HG02759 (cell line): ENCODE measurements around the gene ENG.
"Not testable (repeated sequence)": the region's sequence is repeated elsewhere in the genome, so short reads cannot be mapped to it uniquely, and the experiment has no call there.

Source experiments
- ATAC-seq: cut with Tn5 transposase; IDR thresholded peaks from one replicate; pipeline ENCODE4 v1.9.1; 2021; ENCODE audit warnings: mild to moderate bottlenecking, moderate library complexity; ENCODE audit not compliant: unreplicated experiment

The ENG gene

GRCh38 chr9:127796225-127796813 is 58.1 kb downstream of the ENG start:
- no peak for ATAC-seq

- ATAC-seq = no peak
These were observed 60.3 kb downstream of the ENG start for GRCh38 chr9:127794001-127794791.

DNA sequence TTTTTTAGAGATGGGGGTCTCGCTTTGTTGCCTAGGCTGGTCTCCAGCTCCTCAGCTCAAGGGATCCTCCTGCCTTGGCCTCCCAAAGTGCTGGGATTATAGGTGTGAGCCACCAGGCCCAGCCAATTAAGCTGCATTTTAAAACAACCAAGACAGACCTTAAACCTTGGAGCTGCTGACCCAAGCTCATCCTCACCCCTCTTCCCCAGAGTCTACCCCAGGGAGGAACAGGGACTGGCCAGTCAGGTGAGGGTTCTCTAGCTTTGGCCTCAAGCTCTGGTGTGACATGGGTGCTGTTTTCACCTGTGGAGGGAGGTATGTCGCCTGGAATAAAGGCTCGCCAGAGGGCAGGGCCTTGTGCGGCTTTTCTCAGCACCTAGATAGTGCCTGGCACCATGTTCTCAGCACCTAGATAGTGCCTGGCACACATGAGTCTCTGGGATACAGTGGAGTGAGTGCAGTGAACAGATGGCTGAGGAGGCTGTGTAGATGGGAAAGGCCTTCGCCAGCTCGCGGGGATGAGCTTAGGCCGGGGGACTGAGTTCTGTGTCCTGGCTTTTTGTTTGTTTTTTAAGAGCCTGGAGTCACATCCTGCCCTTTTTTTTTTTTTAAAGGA is 61.3 kb downstream of the ENG start:
- ATAC-seq = no peak

GRCh38 chr9:127792417-127793031 is 61.9 kb downstream of the ENG start:
- no peak for ATAC-seq

- no peak for ATAC-seq
These were observed 63.4 kb downstream of the ENG start for GRCh38 chr9:127791085-127791484.

- ATAC-seq = no peak
These were observed 64.2 kb downstream of the ENG start for GRCh38 chr9:127790094-127790855.

GRCh38 chr9:127789179-127789578 is 65.3 kb downstream of the ENG start:
- no peak for ATAC-seq

DNA sequence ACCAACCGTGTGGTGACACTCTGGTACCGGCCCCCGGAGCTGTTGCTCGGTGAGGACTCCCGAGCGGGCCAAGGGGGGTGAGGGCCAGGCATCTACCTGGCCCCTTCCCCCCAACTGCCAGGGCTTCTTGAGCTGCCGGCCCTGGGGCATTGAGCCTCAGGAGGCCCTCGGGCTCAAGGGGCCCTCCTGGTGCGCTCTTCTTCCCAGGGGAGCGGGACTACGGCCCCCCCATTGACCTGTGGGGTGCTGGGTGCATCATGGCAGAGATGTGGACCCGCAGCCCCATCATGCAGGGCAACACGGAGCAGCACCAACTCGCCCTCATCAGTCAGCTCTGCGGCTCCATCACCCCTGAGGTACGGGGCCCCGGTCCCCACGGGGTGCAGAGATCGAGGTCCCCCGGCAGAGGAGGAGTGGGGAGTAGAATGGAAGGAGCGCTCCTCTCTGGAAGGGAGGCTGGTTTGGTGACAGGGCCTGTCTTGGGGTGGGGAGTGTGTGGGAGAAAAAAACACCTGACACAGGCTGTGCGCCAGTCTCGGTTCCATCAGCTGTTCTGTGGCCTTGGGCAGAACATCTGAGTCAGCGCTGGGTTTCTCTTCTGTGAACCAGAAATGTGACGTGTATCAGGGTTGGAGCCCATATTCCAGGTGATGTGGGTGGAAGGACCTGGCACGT is 66.0 kb downstream of the ENG start:
- no peak for ATAC-seq

- ATAC-seq = no peak
These were observed 67.7 kb downstream of the ENG start for GRCh38 chr9:127786773-127787104.

DNA sequence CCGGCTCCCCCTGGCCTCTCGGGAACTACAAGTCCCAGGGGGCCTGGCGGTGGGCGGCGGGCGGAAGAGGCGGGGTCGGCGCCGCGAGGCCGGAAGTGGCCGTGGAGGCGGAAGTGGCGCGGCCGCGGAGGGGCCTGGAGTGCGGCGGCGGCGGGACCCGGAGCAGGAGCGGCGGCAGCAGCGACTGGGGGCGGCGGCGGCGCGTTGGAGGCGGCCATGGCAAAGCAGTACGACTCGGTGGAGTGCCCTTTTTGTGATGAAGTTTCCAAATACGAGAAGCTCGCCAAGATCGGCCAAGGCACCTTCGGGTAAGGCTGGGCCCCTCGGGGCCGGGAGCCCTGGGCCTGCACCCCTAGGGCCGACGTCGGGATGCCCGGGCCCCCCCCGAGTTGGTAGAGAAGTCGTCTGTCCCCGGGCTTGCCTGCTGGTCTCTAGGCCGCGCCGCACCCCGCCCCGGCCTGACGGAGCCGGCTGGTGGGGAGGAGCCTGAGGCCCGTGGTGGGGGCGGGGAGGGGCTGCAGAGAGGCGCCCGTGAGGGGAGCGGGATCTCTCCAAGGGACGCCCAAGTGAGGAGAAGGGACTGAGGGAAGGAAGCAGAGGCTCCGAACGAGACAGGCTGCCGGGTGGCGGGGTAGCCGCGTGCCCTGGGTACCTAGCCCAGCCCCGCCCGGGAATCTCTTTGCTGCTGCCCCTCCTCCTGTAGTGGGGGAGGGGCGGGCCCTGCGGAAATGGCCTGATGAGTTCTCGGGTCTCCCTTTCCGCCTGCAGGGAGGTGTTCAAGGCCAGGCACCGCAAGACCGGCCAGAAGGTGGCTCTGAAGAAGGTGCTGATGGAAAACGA is 68.3 kb downstream of the ENG start, which contains the start of gene CDK9:
CDK9 (plus strand) TSS at position 102 of the 840 bp plus-strand sequence; CDS start at position 217, 115 bp downstream.
- peak; percentile 67 for ATAC-seq

- peak; percentile 56 for ATAC-seq
These were observed 69.2 kb downstream of the ENG start for GRCh38 chr9:127785023-127785932.

GRCh38 chr9:127783111-127784008 is 71.1 kb downstream of the ENG start:
- ATAC-seq = no peak

DNA sequence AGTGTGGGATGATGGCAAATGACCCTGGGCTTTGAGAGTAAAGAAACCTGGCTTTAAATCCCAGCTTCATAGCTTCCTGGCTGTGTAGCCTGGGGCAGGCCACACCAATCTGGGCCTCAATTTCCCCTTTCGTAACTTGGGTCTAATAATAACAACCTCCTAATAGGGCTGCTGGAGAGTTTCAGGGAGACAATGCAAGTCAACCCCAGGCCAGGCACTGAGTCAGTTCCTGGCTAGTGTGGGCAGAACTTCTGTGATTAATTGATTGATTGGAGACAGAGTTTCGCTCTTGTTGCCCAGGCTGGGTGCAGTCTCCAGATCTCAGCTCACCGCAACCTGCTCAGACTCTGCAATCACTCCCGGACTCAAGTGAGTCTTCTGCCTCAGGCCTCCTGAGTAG is 72.7 kb downstream of the ENG start:
- ATAC-seq = no peak

DNA sequence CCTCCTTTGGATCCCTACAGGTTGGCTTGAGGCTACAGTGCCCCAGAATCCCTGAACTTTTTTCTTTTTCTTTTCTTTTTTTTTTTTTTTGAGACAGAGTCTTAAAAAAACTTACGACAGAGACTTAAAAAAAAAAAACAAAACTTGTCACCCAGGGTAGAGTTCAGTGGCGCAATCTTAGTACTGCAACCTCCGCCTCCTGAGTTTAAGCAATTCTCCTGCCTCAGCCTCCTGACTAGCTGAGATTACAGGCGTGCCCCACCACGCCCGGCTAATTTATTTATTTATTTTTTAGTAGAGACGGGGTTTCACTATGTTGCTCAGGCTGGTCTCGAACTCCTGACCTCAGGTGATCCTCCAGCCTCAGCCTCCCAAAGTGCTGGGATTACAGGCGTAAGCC is 73.5 kb downstream of the ENG start:
- ATAC-seq = not testable (repeated sequence)

DNA sequence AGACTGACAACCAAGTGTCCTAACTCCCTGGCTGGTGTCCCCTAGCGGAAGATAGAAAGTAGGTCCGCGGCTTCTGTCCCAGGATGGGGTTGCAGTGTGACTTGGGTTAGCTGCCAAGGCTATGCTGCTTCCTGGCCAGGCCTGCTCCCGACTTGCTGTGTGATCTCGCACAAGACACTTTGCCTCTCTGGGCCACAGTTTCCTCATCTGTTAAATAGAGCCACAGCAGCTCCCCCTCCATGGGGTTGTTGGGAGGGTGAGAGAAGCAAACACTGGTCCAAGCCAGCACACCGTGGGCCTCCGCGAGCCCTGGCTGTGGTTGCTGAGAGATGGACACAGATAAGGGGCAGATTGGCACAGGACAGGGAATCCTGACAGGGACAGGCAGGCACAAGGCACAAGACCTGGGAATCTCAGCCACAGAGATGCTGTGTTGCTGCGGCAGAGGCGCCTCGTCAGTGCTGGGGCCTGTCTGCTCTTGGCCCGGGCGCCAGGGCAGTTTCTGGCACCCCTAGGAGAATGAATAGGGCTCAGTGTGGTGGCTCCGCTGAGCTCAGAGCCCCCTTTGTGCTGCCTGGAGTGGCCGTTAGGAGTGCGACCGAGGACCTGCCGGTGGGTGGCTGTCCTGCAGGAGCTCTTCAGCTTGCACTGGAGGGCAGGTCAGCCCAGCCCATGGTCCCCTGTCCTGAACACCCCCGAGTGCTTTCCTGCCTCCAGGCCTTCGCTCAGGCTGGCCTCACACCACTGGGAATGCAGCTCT is 74.2 kb downstream of the ENG start:
- no peak for ATAC-seq

DNA sequence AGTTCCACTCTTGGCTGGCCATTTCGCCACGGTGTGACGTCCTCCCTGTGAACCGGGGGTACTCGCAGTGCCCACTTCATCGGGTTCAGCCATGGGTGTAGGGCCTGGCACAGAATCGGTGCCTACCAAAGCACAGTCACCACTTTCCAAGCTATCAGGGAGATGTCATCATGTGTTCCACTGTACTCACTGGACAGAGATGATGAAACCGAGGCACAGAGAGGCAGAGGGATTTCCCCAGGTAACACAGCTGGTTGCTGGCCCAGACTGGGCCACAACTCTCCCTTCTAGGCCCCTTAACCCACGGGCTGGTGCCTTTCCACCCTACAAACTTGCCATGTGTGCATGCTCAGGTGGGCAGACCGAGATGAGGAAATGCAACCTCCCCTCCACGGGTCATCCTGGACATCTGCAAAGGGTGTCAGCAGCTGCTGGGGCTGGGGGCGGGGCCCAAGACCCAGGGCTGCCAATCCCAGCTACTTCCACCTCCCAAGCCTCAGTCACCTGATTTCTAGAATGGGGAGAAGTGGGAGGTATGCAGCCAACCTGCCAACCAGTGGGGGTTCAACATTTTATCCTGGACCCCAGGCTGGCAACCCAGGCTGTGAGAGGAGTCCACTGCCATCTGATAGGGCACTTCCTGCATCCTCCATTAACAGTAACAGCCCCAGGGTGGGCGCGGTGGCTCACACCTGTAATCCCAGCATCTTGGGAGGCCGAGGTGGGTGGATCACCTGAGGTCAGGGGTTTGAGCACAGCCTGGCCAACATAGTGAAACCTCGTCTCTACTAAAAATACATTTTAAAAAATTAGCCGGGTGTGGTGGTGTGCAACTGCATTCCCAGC is 75.1 kb downstream of the ENG start:
- peak; percentile 49 for ATAC-seq
